Measurements from ENCODE around the gene PCBP3. TPM values are rescaled to one million over a fixed set of nuclear protein-coding genes. Genes with fewer than 3 reads are reported as not detected.

Gene PCBP3
- total RNA-seq, 4 donors from 2014 or later, result 0.47 to 5.3 (median 1.0) TPM; not detected in 1

GRCh38 chr21:45871616-45872236 is 228.2 kb downstream of the PCBP3 start:
- H3K27me3 ChIP-seq, result peaks cover 0 to 51% (median 0%) of the 10 kb centered on the region in 4 donors
- no peak overlapping the region for H3K27ac ChIP-seq
- TF ChIP-seq CTCF (IDR thresholded peaks at IDR 0.05) (no peak), POLR2A (IDR thresholded peaks at IDR 0.05) (no peak)
- H3K9me3 ChIP-seq, result no peaks in the 10 kb centered on the region
- H3K4me1 ChIP-seq, result peaks cover 0 to 12% (median 4%) of the 10 kb centered on the region in 3 donors
- H3K4me3 ChIP-seq, result no peak overlapping the region
- intact Hi-C loops (cut with DNase I), result no loop called here
- 71 to 72% methylated on average over 2 to 7 of the region's 22 CpGs for WGBS, 2 donors
- DNase-seq, result no peak
- no peaks in the 10 kb centered on the region for H3K36me3 ChIP-seq

GRCh38 chr21:45872471-45872870 is 228.9 kb downstream of the PCBP3 start:
- Histone ChIP-seq H3K27me3 (peaks cover 0 to 51% (median 0%) of the 10 kb centered on the region in 4 donors), H3K4me1 (peaks cover 0 to 12% (median 4%) of the 10 kb centered on the region in 3 donors), H3K9me3 (no peaks in the 10 kb centered on the region), H3K4me3 (no peak overlapping the region), H3K36me3 (no peaks in the 10 kb centered on the region), H3K27ac (no peak overlapping the region)
- no peak for DNase-seq
- 91 to 92% methylated on average over 6 to 11 of the region's 11 CpGs for WGBS, 2 donors
- intact Hi-C loops (cut with DNase I), result no loop called here
- TF ChIP-seq CTCF (IDR thresholded peaks at IDR 0.05) (no peak), POLR2A (IDR thresholded peaks at IDR 0.05) (no peak)

- no peaks in the 10 kb centered on the region for H3K36me3 ChIP-seq
- intact Hi-C loops (cut with DNase I), result no loop called here
- H3K9me3 ChIP-seq, result no peaks in the 10 kb centered on the region
- no peak overlapping the region for H3K27ac ChIP-seq
- TF ChIP-seq POLR2A (IDR thresholded peaks at IDR 0.05), result no peak
- TF ChIP-seq CTCF (IDR thresholded peaks at IDR 0.05), result no peak
- H3K4me1 ChIP-seq, result peaks cover 0 to 12% (median 4%) of the 10 kb centered on the region in 3 donors
- DNase-seq, result no peak
- H3K27me3 ChIP-seq, result peaks cover 0 to 55% (median 0%) of the 10 kb centered on the region in 4 donors
- WGBS, 2 donors, result 78 to 88% methylated on average over 11 of the region's 11 CpGs
- no peak overlapping the region for H3K4me3 ChIP-seq
These were observed 229.4 kb downstream of the PCBP3 start for GRCh38 chr21:45872902-45873301.

- H3K9me3 ChIP-seq, result no peaks in the 10 kb centered on the region
- no peak overlapping the region for H3K27ac ChIP-seq
- intact Hi-C loops (cut with DNase I), result no loop called here
- peaks cover 0 to 12% (median 4%) of the 10 kb centered on the region in 3 donors for H3K4me1 ChIP-seq
- no peak for DNase-seq
- peaks cover 0 to 58% (median 0%) of the 10 kb centered on the region in 4 donors for H3K27me3 ChIP-seq
- H3K36me3 ChIP-seq, result no peaks in the 10 kb centered on the region
- 80 to 87% methylated on average over 10 to 11 of the region's 11 CpGs for WGBS, 2 donors
- TF ChIP-seq POLR2A (IDR thresholded peaks at IDR 0.05), result no peak
- H3K4me3 ChIP-seq, result no peak overlapping the region
These were observed 229.9 kb downstream of the PCBP3 start for GRCh38 chr21:45873418-45873817.

- Histone ChIP-seq H3K4me3 (no peak overlapping the region), H3K9me3 (no peaks in the 10 kb centered on the region), H3K27ac (no peak overlapping the region), H3K27me3 (peaks cover 0 to 62% (median 0%) of the 10 kb centered on the region in 4 donors), H3K4me1 (peaks cover 0 to 12% (median 4%) of the 10 kb centered on the region in 3 donors), H3K36me3 (no peaks in the 10 kb centered on the region)
- 67 to 76% methylated on average over 15 of the region's 15 CpGs for WGBS, 2 donors
- intact Hi-C loops (cut with DNase I), result no loop called here
- TF ChIP-seq CTCF (IDR thresholded peaks at IDR 0.05) (no peak), POLR2A (IDR thresholded peaks at IDR 0.05) (no peak)
- no peak for DNase-seq
These were observed 230.3 kb downstream of the PCBP3 start for GRCh38 chr21:45873866-45874265.
